ENCODE measurements around the gene ARL17B.
"Not testable (repeated sequence)": the region's sequence is repeated elsewhere in the genome, so short reads cannot be mapped to it uniquely, and the experiment has no call there.

Gene ARL17B

DNA sequence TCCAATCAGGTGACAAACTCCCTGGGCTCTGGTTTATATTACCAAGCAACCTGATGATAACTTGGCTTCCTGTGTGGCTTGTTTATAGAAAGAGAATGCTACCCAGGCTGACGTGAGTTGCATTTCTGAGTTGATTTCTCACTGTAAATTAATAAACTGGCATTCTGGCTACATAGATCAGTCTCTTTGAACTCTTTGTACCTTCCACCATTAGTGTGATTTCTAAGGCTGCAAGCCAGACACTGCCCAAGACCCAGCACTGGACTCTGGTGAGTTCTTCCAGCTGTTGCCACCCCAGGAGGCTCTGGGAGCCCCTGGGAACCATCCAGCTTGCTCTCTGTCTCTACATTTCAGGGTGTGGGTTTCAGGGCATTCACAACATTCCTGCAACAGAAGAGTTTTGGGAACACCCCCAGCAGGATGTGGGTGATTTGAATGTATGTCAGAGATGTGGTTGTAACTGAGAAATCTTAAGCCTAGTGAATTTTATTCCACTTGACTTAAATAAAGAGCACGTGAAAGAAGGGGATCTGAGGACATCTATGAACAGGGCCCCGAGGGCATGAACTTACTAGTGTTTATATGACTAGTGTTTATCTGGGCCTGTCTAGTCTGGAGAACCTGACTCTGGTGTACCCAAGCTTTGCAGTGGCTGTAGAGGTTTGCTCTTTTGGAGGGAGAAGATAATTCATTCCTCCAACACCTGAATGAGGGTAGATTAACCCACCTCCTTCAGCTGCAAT lies 96.9 kb downstream of the ARL17B start:
- TF ChIP-seq GABPA (IDR thresholded peaks at IDR 0.05; ENCODE audit: low read depth) (no peak), POLR2AphosphoS5 (IDR thresholded peaks at IDR 0.05; ENCODE audit: low read depth) (no peak)
- peak in 1 of 2 experiments; percentile 8 for DNase-seq (ENCODE audit: low read depth in 1 of 2, low spot score in 1 of 2)
- Histone ChIP-seq H3K27ac (replicated peaks) (no peak overlapping the region), H3K27me3 (ENCODE audit: insufficient read depth, poor library complexity, severe bottlenecking) (peaks cover 4% of the 10 kb centered on the region), H3K4me3 (replicated peaks; ENCODE audit: insufficient read depth, low read length) (no peak overlapping the region)

DNA sequence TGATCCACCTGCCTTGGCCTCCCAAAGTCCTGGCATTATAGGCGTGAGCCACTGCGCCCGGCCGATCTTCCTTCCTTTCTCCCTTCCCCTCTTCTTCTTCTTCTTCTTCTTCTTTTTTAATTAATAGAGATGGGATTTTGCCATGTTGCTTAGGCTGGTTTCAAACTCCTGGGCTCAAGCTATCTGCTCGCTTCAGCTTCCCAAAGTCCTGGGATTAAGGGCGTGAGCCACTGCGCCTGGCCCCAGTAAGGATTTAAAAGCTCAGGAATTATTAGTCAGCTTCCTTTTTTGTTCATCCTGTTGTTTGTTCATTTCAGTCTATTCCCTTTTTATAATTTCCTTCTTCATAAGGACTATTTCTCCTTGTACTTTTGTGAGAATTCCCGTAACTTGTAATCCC lies 99.3 kb downstream of the ARL17B start:
- no peak for DNase-seq (ENCODE audit: low read depth in 1 of 2, low spot score in 1 of 2)
- TF ChIP-seq, protein P1, sequence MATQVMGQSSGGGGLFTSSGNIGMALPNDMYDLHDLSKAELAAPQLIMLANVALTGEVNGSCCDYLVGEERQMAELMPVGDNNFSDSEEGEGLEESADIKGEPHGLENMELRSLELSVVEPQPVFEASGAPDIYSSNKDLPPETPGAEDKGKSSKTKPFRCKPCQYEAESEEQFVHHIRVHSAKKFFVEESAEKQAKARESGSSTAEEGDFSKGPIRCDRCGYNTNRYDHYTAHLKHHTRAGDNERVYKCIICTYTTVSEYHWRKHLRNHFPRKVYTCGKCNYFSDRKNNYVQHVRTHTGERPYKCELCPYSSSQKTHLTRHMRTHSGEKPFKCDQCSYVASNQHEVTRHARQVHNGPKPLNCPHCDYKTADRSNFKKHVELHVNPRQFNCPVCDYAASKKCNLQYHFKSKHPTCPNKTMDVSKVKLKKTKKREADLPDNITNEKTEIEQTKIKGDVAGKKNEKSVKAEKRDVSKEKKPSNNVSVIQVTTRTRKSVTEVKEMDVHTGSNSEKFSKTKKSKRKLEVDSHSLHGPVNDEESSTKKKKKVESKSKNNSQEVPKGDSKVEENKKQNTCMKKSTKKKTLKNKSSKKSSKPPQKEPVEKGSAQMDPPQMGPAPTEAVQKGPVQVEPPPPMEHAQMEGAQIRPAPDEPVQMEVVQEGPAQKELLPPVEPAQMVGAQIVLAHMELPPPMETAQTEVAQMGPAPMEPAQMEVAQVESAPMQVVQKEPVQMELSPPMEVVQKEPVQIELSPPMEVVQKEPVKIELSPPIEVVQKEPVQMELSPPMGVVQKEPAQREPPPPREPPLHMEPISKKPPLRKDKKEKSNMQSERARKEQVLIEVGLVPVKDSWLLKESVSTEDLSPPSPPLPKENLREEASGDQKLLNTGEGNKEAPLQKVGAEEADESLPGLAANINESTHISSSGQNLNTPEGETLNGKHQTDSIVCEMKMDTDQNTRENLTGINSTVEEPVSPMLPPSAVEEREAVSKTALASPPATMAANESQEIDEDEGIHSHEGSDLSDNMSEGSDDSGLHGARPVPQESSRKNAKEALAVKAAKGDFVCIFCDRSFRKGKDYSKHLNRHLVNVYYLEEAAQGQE (IDR thresholded peaks at IDR 0.05; ENCODE audit: insufficient replicate concordance, low read depth) = no peak
- TF ChIP-seq SPI1 (IDR thresholded peaks at IDR 0.05; ENCODE audit: borderline replicate concordance, low read depth) (no peak), POLR2AphosphoS5 (IDR thresholded peaks at IDR 0.05; ENCODE audit: low read depth) (no peak), GABPA (IDR thresholded peaks at IDR 0.05; ENCODE audit: low read depth) (no peak)
- TF ChIP-seq, protein P2, sequence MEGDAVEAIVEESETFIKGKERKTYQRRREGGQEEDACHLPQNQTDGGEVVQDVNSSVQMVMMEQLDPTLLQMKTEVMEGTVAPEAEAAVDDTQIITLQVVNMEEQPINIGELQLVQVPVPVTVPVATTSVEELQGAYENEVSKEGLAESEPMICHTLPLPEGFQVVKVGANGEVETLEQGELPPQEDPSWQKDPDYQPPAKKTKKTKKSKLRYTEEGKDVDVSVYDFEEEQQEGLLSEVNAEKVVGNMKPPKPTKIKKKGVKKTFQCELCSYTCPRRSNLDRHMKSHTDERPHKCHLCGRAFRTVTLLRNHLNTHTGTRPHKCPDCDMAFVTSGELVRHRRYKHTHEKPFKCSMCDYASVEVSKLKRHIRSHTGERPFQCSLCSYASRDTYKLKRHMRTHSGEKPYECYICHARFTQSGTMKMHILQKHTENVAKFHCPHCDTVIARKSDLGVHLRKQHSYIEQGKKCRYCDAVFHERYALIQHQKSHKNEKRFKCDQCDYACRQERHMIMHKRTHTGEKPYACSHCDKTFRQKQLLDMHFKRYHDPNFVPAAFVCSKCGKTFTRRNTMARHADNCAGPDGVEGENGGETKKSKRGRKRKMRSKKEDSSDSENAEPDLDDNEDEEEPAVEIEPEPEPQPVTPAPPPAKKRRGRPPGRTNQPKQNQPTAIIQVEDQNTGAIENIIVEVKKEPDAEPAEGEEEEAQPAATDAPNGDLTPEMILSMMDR (IDR thresholded peaks at IDR 0.05; ENCODE audit: insufficient read depth, low read length) = no peak
- H3K27me3 ChIP-seq (ENCODE audit: insufficient read depth, poor library complexity, severe bottlenecking) = peaks cover 4% of the 10 kb centered on the region
- no peak overlapping the region for H3K4me3 ChIP-seq (replicated peaks; ENCODE audit: insufficient read depth, low read length)
- no peak overlapping the region for H3K27ac ChIP-seq (replicated peaks)

DNA sequence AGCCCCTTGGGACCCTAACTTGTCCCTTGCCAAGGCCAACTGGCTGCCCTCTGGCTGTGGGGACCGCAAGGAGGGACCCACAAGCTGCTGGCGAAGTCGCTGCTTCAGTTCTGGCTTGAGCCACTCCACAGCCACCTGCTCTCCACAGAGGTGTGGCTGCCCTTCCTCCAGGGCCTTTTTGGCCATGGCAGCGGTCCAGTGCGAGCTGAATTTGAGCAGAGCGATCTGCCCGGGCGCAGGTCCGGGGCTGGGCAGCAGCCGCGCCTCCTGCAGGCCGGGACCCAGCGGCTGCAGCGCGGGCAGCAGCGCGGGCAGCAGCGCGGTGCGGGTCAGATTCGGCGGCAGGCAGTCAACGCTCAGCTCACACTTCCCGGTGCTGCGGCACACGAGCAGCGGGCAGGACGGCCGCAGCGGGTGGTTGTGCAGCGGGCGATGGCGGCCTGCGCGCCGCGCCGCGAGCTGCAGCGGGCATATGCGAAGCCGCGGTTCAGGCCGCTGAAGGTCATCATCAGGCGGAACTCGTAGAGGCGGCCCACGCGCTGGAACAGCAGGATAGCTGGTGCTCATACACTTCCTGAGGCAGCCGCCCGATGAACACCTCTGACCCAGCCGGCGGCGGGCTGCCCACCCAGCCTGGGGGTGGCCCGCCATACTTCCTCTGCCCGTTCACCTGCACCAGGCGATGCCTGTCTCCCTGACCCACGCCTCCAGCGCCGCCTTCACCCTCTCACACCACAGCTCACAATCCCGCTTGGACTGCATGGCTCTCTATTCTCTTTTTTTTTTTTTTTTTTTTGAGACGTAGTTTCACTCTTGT lies 101.5 kb downstream of the ARL17B start:
- not testable (repeated sequence) for H3K27ac ChIP-seq (replicated peaks); H3K27me3 ChIP-seq (ENCODE audit: insufficient read depth, poor library complexity, severe bottlenecking)
- DNase-seq (ENCODE audit: low read depth in 1 of 2, low spot score in 1 of 2) = peak; percentile 46 to 49
- peak overlapping the region; percentile 35 for H3K4me3 ChIP-seq (replicated peaks; ENCODE audit: insufficient read depth, low read length)

DNA sequence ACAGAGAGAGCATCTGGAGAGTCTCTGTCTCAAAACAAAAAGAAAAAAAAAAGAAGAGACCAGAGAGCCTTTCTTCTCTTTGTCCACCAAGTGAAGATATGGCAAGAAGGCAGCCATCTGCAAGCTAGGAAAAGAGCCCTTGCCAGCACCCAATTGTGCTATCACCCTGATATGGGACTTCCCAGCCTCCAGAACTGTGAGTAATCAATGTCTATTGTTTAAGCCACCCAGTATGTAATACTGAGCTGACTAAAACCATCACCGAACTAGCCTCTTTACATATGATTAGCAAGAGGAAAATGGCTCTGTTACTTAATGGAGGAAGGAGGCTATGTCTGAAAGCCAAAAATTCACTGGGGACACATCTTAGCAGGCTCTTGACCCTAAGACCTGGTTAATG lies 105.2 kb downstream of the ARL17B start:
- not testable (repeated sequence) for H3K27me3 ChIP-seq (ENCODE audit: insufficient read depth, poor library complexity, severe bottlenecking); DNase-seq (ENCODE audit: low read depth in 1 of 2, low spot score in 1 of 2)

DNA sequence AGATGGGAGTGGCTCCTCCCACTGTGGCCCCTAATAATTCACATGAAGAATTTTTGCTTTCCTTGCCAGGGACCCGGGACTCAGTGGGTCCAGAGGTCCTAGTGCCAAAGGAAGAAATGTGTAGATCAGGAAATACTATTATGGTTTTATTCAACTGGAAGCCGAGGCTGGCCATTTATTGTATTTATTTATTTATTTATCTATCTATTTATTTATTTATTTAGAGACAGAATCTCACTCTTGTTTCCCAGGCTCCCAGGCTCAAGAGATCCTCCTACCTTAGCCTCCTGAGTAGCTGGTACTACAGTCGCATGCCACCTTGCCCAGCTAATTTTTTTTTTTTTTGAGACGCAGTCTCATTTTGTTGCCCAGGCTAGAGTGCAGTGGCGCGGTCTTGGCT lies 107.4 kb downstream of the ARL17B start:
- not testable (repeated sequence) for H3K27me3 ChIP-seq (ENCODE audit: insufficient read depth, poor library complexity, severe bottlenecking); DNase-seq (ENCODE audit: low read depth in 1 of 2, low spot score in 1 of 2); H3K4me3 ChIP-seq (replicated peaks; ENCODE audit: insufficient read depth, low read length); H3K27ac ChIP-seq (replicated peaks)

More for the DNA sequence above, 105.2 kb downstream of the ARL17B start:
- not testable (repeated sequence) for H3K27ac ChIP-seq (replicated peaks); H3K4me3 ChIP-seq (replicated peaks; ENCODE audit: insufficient read depth, low read length)

DNA sequence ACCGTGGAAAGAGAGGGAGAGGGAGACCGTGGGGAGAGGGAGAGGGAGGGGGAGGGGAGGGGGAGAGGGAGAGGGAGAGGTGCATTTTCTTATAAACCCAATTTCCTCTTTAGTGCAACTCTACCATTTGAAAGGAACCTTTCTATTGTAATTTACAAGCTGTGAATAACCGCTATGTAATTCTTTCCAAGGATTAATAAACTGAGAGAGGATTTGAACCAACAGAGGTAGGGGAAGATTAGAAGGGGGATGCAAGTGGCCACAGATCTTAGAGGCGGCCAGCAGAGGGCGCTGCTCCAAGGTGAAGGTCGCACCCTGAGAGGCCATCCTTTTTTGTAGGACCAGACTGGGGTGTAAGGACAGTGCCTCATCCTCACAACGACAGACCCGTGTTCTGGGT lies 107.8 kb downstream of the ARL17B start:
- DNase-seq (ENCODE audit: low read depth in 1 of 2, low spot score in 1 of 2) = peak; percentile 66 to 88
- TF ChIP-seq, protein P2 (IDR thresholded peaks at IDR 0.05; ENCODE audit: insufficient read depth, low read length) = peak; percentile 75

DNA sequence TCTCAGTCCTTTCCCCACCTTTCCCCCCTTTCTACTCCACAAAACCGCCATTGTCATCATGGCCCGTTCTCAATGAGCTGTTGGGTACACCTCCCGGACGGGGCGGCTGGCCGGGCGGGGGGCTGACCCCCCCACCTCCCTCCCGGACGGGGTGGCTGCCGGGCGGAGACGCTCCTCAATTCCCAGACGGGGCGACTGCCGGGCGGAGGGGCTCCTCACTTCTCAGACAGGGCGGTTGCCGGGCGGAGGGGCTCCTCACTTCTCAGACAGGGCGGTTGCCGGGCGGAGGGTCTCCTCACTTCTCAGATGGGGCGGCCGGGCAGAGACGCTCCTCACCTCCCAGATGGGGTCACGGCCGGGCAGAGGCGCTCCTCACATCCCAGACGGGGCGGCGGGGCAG lies 108.8 kb downstream of the ARL17B start:
- DNase-seq (ENCODE audit: low read depth in 1 of 2, low spot score in 1 of 2); H3K4me3 ChIP-seq (replicated peaks; ENCODE audit: insufficient read depth, low read length); H3K27me3 ChIP-seq (ENCODE audit: insufficient read depth, poor library complexity, severe bottlenecking); H3K27ac ChIP-seq (replicated peaks): not testable (repeated sequence)

More for the DNA sequence above, 107.8 kb downstream of the ARL17B start:
- not testable (repeated sequence) for H3K4me3 ChIP-seq (replicated peaks; ENCODE audit: insufficient read depth, low read length); H3K27ac ChIP-seq (replicated peaks); H3K27me3 ChIP-seq (ENCODE audit: insufficient read depth, poor library complexity, severe bottlenecking)

DNA sequence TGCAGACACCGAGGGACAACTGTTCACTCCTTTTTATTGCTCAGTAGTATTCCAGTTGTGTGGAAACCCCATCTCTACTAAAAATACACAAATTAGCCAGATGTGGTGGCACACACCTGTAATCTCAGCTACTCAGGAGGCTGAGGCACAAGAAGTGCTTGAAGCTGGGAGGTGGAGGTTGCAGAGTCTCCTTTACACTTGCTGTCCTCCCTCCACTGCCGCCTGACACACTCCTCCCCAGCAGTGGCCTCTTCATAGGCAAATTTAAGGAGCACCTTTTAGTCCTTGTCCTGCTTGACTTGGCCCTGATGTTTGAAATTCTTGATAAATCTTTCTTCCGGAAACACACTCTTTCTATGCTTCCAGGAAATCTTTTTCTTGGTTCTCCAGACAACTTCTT lies 112.4 kb downstream of the ARL17B start:
- H3K4me3 ChIP-seq (replicated peaks; ENCODE audit: insufficient read depth, low read length); DNase-seq (ENCODE audit: low read depth in 1 of 2, low spot score in 1 of 2); H3K27me3 ChIP-seq (ENCODE audit: insufficient read depth, poor library complexity, severe bottlenecking); H3K27ac ChIP-seq (replicated peaks): not testable (repeated sequence)

DNA sequence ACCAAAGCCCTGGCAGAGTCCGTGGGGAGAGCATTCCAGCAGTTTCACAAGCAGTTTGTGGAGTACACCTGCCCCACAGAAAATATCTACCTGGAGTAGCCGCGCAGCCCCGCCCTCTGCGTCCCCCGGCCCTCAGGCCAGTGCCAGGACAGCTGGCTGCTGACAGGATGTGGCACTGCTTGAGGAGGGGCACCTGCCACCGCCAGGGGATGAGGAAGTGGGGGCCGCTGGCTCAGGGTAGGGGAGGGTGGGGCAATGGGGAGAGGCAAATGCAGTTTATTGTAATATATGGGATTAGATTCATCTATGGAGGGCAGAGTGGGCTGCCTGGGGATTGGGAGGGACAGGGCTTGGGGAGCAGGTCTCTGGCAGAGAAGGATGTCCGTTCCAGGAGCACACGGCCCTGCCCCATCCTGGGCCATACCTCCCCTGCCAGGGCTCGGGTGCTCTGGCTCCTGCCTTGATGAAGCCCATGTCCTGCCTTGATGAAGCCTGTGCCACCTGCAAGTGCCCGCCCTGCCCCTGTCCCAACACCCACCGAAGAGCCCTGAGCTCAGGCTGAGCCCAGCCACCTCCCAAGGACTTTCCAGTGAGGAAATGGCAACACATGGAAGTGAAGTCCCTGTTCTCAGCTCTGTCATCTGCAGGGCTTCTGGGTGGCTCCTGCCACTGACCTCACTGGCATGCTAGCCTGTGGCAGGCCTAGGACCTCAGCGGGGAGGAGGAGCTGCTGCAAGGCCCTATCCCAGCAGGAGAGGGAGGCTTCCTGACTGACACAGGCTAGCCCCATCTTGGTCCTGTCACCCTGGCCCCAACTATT lies 116.4 kb downstream of the ARL17B start:
- not testable (repeated sequence) for H3K27ac ChIP-seq (replicated peaks); DNase-seq (ENCODE audit: low read depth in 1 of 2, low spot score in 1 of 2); H3K4me3 ChIP-seq (replicated peaks; ENCODE audit: insufficient read depth, low read length); H3K27me3 ChIP-seq (ENCODE audit: insufficient read depth, poor library complexity, severe bottlenecking)
